Measurements from ENCODE around the gene SLC6A18.
A peak's percentile ranks its signal among the peaks of the same experiment; 100 is the strongest.

Gene SLC6A18

DNA sequence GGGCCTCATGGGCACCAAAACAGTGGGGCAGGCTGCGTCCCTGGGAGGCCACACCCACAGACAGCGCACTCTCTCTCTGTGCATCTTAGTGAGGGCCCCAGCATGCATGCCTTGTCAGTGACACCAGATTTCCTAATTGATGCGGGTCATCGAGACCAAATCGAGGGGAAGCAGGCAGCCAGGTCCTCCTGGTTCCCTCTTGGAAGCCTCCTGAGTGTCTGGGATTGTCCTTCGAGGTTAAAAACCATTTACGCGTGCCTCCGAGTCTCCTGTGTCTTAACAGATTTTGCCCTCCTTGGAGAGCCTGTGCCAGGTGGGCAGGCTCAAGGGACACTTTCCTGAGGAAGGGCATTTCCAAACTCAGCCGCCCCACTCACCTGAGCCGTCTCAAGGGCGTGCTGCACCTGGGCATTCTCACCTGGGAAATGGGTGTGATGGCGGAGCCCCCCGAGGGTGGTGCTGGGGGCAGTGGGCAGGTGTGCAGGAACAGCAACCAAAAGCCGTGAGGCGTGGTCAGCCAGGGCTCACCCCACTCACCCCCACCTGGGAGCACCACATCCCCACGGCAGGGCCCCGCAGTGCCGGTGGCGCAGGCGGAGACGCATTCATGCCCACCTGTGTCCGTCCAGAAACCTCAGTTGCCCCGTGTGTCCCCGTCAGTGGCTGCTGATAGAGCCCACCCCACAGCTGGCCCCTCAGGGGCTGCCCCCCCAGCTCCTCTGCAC, 21.1 kb upstream of the SLC6A18 start:
- no peak for DNase-seq

DNA sequence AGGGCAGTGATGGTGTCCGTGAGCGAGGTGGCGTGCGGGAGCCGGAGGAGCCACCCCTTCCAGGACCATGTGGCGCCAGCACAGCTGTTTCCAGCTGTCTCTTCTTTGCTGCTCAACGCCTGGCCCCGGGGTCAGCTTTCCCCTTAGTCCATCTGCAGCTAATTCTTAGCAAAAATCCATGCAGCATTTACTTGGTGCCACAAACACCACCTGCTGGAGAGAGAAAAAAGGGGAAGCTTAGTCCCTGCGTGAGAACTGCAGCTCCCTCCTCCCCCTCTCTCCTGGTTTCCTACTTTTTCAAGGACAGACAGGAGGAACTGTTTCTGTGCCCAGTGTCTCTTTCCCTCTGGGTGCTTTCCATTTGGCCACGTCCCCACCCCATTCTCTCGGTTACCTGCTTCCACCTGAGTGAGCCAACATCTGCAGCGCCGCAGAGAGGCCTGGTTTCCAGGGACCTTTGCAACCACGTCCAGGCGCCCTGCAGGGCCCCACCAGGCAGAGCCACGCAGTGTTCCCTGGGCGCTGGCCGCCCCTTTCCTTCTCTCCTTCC, 20.4 kb upstream of the SLC6A18 start:
- DNase-seq: peak; percentile 11

DNA sequence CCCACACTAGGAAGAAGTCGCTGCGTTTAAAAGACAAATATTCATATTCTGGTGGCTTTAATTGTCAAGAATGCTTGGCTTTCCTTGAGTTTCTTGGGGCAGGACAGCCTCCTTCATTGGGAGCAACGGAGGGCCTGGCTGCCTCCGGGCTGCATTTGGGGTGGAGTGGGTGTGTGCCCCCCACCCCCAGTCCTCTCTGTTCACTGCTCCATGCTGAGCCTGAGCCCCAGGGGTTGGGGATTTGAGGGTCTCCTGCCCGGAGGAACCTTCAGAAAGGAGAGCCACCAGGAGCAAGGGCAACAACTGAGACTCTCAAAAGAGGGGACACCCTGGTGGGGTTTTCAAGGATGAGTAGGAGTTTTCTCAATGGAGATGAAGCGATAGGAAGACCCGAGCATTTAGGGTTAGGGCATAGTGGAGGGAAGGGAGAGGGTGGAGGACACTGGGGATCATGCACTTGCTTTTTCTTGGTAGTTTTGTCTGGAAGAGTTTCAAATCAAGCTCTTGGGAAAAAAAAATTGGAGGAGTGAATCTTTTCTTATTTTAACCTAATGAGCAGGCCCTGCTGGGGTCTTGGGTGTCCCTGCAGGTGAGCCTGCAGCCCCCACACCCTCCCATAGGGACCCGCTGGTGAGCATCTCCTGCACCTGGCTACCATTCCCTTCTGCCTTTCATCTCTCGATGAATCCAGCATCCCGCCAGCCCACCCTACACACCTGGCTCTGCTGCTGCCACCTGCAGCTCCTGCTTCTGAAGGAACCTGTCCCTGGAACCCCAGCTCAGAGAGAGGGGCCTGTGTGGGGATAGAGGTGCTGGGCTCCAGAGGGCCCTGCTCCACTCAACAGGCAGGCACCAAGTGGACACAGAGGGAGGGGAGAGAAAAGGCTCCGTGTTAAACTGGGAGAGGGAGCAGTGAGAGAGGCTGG, 19.7 kb upstream of the SLC6A18 start:
- no peak for DNase-seq

DNA sequence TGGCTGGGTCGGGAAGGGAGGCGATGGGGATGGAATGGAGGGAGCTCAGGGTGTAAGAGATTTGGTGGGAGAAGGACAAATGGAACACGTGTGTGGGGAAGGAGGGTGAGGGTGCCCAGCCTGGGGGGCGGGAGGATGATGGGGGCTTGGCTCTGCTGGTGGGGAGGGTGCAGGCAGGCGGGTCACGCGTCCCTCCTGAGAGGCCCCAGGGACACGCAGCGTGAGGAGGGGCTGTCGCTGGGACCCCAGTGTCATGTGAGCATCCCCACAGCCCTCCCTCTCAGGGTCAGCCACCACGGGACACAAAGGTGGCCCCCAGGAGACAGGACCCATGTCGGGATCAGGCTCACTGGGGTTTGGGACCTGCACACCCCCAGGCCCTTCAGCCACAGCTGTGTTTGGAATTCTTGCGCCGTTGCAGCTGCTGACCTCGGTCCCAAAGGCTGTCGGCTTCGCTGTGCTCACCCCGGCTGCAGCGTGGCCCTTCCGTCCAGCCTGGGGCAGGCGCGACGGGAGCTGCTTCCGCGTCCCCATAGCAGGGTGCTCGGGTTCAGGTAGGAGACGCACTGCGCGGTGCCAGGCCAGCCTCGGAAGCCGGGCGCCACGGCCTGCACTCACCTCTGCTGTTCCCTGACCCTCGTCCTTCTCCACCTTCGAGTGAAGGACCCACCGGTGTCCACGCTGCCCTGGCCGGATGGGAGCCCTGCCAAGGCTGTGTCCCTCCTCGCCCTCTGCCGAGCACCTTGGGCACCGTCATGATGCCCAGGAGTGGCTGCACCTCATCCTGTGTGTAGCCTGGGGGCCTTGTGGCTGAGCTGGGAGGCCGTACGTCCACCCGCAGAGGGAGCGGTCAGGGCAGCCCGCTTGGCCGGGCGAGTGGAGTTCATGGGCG, 18.4 kb upstream of the SLC6A18 start:
- no peak for DNase-seq

DNA sequence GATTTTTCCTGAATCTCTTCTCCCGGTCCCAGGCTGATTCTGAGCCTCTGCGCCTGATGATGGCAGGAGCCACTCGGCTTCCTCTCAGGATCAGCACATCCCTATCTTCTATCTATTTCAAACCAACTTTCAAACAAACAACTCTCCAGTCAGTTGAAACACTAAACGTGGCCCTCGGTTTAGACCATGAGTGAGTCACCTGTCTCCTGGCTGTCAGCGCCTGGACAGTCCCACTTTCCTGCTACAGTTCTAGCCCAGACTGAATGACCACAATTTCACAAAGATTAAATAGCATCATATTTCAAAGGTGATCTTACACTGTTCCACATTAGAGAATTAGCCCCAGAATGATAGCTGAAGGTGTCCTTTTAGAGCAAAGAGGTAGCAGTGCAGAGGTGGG, 17.6 kb upstream of the SLC6A18 start:
- DNase-seq: no peak

DNA sequence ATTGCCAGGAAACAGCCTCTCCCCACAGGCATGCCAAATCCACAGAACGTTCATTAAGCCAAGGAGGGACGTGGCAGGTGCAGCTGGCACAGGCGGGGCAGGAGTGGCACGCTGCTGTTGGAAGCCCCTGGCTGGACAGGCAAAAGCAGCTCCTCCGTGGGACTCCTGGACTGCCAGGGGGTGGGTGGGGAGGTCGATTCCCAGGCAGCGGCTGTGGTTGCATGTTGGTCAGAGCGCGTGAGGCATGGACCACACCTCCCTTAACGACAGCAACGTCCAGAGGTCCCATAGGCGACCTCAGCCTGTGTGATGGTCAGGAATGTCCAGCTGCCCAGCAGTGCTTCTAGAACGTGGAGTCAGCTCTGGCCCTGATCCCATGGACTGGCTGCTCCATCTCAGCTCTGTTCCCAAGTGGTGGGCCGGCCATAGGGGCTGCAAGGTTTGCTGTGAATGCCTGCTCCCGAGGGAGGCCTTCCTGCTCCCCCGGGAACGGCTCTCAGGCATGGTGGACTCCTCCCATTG, 16.9 kb upstream of the SLC6A18 start:
- DNase-seq: no peak

DNA sequence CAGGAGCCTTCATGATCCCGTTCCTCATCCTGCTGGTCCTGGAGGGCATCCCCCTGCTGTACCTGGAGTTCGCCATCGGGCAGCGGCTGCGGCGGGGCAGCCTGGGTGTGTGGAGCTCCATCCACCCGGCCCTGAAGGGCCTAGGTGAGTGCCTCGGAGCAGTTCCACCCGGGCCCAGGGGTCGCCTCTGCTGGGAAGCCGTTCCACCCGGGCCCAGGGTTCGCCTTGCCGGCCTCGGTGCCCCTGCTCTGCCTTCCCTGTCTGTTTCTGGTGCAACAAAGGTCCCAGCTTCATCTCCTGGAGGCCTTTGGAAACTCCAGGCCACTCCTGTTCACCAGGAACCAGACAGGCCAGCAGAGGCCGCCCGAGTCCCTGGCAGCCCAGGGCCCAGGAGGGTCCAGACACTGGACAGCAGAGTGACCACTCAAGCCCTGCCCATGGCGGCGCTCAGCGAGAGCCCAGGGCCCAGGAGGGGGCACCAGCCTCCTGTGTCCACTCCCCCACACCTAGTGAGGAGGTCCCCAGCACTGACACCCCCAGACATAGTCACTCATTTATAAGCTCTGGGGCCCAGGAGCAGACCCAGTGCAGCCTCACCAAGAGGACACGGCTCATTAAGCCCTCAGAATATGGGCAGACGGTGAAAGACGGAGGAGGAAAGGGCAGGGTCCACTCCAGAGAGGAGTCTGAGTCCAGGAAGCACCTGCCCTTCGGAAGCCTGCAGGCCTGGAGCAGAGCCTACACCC, 16.3 kb upstream of the SLC6A18 start:
- no peak for DNase-seq

DNA sequence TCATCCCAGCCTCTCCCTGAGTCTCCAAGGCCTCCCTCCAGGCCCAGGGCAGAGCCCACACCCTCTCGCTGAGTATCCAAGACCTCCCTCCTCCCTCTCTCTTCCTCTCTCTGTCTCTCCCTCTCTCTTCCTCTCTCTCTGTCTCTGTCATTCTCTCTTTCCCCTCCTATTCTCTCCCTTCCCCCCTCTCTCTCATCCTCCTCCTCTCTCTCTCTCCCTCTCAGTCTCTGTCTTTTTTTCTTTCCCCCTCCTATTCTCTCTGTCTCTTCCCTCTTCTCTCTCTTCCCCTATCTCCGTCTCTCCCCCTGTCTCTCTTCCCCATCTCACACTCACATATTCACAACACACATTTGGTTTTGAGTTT, 15.7 kb upstream of the SLC6A18 start:
- DNase-seq: no peak

DNA sequence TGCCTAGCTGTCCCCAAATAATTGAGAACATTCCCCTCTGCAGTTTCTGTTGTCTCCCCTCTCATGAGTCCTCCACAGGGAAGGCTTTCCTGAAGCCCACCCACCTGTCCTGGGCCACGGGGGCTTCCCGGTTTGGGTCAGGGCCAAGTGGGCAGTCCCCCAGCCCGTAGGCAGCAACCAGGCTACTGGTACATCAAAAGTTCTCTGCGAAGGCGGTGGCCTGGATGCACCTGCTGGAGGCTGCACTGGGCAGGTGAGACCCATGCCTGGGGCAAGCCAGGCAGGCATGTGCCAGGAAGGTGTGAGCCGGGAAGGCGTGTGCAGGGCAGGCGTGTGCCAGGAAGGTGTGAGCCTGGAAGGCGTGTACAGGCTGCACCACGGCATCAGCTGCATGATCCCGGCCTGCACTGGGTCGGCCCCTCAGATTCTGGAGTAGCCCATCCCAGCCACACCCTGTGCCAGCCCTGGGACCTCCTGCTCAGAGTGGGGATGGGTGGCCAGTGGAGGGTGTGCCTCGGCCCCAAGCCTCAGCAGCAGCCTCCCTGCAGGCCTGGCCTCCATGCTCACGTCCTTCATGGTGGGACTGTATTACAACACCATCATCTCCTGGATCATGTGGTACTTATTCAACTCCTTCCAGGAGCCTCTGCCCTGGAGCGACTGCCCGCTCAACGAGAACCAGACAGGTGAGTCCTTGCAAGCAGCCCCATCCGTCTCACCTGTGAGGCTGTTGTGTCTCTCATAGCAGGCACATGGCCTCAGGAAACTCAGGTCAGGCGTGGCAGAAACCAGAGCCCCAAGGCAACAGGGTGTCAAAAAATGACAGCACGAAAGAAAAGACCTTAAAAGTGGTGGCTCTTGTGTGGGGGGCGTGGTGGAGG, 15.0 kb upstream of the SLC6A18 start:
- DNase-seq: no peak

DNA sequence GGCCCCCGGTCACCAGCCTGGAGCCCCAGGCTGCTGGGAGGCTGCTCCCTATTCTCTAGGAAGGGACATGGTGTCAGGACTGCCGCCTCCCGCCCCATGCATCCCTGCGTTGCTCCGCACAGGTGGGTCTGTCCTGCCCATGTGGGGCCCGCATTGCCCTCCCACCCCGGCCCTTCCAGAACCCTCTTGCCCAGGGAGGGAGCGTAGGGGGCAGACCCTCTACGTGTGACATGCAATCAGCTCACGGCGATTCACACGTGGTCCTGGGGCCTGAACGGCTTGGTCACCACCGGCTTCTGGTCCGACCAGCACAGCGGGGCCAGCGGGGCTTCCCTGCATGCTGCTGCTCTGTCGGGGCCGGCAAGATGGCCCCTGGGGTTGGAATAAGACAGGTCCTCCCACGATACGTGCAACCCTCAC, 14.3 kb upstream of the SLC6A18 start:
- no peak for DNase-seq

DNA sequence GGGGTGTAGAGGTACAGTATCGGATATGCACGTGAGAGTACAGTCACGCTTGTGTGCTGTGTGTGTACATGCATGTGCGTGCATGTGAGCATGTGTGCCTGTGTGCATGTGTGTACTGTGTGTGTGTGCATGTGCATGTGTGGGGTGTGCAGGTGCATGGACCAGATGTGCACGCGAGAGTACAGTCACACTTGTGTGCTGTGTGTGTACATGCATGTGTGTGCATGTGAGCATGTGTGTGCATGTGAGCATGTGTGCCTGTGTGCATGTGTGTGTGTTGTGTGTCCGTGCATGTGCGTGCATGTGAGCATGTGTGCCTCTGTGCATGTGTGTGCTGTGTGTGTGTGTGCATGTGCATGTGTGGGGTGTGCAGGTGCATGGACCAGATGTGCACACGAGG, 13.5 kb upstream of the SLC6A18 start:
- DNase-seq: no peak

DNA sequence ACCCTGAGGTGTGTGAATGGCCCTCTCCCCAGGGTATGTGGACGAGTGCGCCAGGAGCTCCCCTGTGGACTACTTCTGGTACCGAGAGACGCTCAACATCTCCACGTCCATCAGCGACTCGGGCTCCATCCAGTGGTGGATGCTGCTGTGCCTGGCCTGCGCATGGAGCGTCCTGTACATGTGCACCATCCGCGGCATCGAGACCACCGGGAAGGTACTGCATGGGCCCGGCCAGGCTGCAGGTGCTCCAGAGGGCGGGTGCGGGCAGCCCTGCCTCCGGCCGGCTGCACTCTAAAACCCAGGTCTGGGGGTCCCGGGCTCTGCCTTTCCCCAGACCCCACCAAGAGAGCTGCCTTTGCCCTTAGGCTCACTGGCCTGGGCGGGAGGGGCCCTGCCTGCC, 12.9 kb upstream of the SLC6A18 start:
- no peak for DNase-seq

DNA sequence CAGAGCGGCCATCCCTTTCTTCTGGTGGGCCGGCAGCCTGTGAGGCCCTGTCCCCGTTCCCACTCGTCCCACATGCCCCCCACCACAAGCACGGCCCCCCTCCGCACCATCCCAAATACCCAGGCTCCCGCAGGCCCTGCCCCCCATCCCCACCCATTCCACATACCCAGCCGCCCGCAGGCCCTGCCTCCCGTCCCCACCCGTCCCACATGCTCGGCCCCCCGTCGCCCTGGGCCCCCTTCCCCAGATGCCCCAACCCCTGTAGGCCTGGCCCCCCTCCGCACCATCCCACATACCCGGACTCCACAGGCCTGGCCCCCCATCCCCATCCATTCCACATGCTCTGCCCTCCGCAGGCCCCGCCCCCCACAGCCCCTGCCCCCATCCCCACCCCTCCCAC, 12.3 kb upstream of the SLC6A18 start:
- no peak for DNase-seq

DNA sequence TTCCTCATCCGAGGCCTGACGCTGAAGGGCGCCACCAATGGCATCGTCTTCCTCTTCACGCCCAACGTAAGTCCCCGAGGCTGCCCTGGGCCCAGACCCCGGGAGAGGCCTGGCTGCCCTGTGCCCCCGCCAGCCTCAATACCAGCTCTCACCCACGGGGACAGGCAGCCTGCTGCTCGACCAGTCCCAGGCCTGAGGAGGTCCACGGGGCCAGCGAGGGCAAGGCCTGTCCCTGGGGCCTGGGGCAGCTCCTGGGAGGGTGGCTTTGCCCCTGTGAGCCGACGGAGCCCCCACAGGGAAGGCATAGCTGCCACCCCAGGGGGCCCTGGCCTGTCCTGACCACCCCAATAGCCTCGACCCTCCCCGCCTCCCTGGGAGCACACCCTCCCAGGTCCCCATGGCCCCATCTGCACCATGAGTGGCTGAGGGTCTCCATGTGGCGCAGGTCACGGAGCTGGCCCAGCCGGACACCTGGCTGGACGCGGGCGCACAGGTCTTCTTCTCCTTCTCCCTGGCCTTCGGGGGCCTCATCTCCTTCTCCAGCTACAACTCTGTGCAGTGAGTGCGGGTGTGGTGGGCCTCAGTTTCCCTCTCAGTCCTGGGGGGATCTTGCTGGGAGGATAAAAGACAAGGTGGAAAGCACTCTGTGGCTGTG, 11.5 kb upstream of the SLC6A18 start:
- DNase-seq: no peak

DNA sequence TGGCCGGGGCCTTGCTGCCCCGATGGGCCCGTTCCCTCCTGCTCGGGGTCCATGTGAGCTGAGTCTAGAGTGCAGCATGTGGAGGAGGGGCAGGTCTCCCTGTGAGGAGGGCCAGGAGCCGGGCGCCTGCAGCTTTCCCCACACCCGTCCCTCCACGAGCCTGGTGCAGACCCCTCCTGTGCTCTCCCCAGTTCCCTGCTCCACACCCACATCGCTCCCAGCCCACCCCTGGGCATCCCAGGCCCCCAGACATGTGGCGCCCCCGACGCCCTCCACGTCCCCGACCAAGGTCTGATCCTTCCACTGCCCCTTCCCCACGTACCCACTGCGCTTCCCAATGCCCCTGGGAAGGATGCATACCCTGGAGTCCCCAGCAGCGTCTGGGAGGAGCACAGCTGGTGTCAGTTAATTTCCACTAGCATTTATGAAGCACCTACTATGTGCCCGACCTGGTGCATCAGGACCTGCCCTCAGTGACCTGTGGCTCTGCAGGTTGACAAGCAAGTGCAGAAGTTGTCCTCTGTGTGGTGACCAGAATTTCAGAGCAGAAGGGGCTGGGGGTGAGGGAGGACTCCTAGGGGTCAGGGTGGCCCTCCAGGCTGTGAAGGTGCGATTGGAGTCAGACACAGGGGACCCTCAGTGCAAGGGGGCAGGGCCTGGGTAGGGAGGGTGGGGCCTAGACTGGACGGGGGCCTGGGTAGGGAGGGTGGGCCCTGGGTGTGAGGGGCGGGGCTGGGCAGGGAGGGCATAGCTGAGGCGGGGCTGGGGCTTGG, 10.8 kb upstream of the SLC6A18 start:
- DNase-seq: no peak

DNA sequence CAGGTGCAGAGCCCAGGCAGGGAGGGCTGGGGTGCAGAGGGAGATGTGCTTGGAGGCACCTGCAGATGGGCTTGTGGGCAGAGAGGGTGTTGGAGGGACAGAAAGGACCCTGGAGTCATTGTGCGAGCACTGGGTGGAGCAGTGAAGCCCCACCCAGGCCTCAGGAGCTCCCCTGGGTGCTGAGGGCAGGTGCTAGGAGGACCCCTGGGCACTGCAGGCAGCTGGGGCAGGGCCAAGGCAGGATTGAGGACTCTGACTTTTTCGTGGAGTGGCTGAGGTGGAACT, 10.3 kb upstream of the SLC6A18 start:
- DNase-seq: no peak

DNA sequence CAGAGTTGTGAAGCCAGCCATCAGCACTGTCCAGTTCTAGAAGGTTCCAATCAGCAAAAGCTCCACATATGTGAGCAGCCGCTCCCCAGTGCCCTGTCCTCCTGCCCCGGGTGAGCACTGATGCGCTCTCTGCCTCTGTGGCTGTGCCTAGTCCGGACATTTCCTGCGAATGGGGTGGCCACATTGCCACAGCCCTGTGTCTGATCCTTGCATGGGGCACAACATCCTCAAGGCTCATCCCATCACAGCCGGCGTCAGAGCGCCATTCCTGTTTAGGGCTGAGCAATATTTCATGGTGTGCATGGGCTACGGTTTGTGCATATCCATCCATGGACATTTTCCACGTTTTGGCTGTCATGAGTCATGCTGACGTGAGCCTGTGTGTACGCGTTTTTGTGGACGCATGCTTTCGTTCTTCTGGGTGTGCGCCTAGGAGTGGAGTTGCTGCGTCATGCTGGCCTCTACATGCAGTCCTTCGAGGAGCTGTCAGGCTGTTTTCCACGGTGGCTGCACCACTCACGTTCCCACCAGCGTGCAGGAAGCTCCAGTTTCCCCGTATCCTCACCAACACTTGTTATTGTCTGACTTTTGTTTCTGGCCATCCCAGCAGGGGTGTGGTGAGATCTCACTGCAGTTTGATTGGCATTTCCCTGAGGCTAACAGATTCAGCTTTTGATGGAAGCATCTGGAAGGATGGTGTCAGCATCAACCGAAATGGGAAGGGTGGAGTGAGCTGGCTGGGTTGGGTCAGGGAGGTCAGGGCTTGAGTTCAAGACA, 9.7 kb upstream of the SLC6A18 start:
- DNase-seq: no peak

DNA sequence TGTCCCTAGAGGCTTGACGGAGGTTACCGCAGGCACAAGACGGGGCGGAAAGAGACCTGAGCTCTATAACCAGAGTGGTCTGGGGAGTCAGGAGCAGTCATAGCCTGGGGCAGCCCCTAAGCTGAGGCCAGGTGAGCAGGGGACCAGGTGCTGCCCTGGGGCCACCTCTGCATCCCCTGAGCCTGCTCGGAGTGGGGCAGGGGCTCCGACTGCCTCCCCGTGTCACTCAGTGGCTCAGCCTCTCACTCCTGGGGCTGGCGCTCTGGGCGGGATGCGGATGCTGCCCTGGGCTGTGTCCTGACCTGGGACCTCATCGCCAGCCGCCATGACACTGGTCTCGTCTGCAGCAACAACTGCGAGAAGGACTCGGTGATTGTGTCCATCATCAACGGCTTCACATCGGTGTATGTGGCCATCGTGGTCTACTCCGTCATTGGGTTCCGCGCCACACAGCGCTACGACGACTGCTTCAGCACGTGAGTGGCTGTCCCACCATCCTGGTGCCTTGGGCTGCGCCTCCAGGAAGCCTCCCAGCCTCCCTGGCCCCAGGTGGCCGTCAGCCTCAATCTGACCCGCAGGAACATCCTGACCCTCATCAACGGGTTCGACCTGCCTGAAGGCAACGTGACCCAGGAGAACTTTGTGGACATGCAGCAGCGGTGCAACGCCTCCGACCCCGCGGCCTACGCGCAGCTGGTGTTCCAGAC, 8.8 kb upstream of the SLC6A18 start:
- no peak for DNase-seq
